HepG2 (cell line): Measurements from ENCODE around the gene TCF3. TPM values are rescaled to one million over a fixed set of nuclear protein-coding genes. Genes with fewer than 3 reads are reported as not detected.

Source experiments
- DMAP1 ChIP-seq: IDR thresholded peaks from 2 replicates; pipeline ENCODE4 v1.6.1; 2016
- FOXC1 ChIP-seq: sonication (generic); formaldehyde crosslinking; IDR thresholded peaks from 2 replicates; pipeline ENCODE4 v1.8.0; 2022; ENCODE audit warnings: mild to moderate bottlenecking, missing genetic modification reagents, borderline replicate concordance
- IKZF4 ChIP-seq: sonication (generic); formaldehyde crosslinking; IDR thresholded peaks from 2 replicates; pipeline ENCODE4 v1.5.1; 2020; ENCODE audit warnings: borderline replicate concordance, mild to moderate bottlenecking, low read depth, missing genetic modification reagents; ENCODE audit errors: not compliant biosample characterization
- NR3C1 ChIP-seq: sonication (generic); formaldehyde crosslinking; IDR thresholded peaks from 2 replicates; pipeline ENCODE4 v1.4.0; 2020; ENCODE audit warnings: missing genetic modification reagents
- PHF20 ChIP-seq: sonication (generic); formaldehyde crosslinking; IDR thresholded peaks from 2 replicates; pipeline ENCODE4 v1.5.0; 2020; ENCODE audit warnings: mild to moderate bottlenecking, missing genetic modification reagents
- SIX4 ChIP-seq: sonication (generic); formaldehyde crosslinking; IDR thresholded peaks from 2 replicates; pipeline ENCODE4 v1.4.0; 2020; ENCODE audit warnings: missing genetic modification reagents
- SRY ChIP-seq: sonication (generic); formaldehyde crosslinking; IDR thresholded peaks from 2 replicates; pipeline ENCODE4 v1.8.0; 2022; ENCODE audit warnings: mild to moderate bottlenecking, missing genetic modification reagents
- YY1 ChIP-seq: IDR thresholded peaks from 2 replicates; pipeline ENCODE4 v1.6.1; 2011; ENCODE audit warnings: low read length, low read depth, moderate library complexity, mild to moderate bottlenecking; ENCODE audit not compliant: insufficient read depth, insufficient replicate concordance
- ZIK1 ChIP-seq: sonication (generic); formaldehyde crosslinking; IDR thresholded peaks from 2 replicates; pipeline ENCODE4 v1.5.0; 2020; ENCODE audit warnings: mild to moderate bottlenecking, low read depth, missing genetic modification reagents, borderline replicate concordance
- ZNF121 ChIP-seq: sonication (generic); formaldehyde crosslinking; IDR thresholded peaks from 2 replicates; pipeline ENCODE4 v1.5.0; 2020; ENCODE audit warnings: mild to moderate bottlenecking, missing genetic modification reagents
- ZNF18 ChIP-seq: sonication (generic); formaldehyde crosslinking; IDR thresholded peaks from 2 replicates; pipeline ENCODE4 v1.8.0; 2022; ENCODE audit warnings: mild to moderate bottlenecking, missing genetic modification reagents; ENCODE audit not compliant: insufficient replicate concordance
- ZNF335 ChIP-seq: sonication (generic); formaldehyde crosslinking; IDR thresholded peaks from 2 replicates; pipeline ENCODE4 v1.4.0; 2020; ENCODE audit warnings: missing genetic modification reagents
- ZNF337 ChIP-seq: sonication (generic); formaldehyde crosslinking; IDR thresholded peaks from 2 replicates; pipeline ENCODE4 v1.5.1; 2020; ENCODE audit warnings: missing genetic modification reagents, low read depth, mild to moderate bottlenecking, borderline replicate concordance
- ZNF33B ChIP-seq: sonication (generic); formaldehyde crosslinking; IDR thresholded peaks from 2 replicates; pipeline ENCODE4 v1.5.1; 2020; ENCODE audit warnings: mild to moderate bottlenecking, missing genetic modification reagents
- ZNF460 ChIP-seq: sonication (generic); formaldehyde crosslinking; IDR thresholded peaks from 2 replicates; pipeline ENCODE4 v1.5.1; 2020; ENCODE audit warnings: missing genetic modification reagents, mild to moderate bottlenecking, borderline replicate concordance
- ZNF496 ChIP-seq: sonication (generic); formaldehyde crosslinking; IDR thresholded peaks from 2 replicates; pipeline ENCODE4 v1.8.1; 2023; ENCODE audit warnings: mild to moderate bottlenecking, moderate library complexity, missing genetic modification reagents; ENCODE audit not compliant: insufficient replicate concordance
- ZNF576 ChIP-seq: sonication (generic); formaldehyde crosslinking; IDR thresholded peaks from 2 replicates; pipeline ENCODE4 v1.4.0; 2020; ENCODE audit warnings: mild to moderate bottlenecking, missing genetic modification reagents
- ZNF672 ChIP-seq: sonication (generic); formaldehyde crosslinking; IDR thresholded peaks from 2 replicates; pipeline ENCODE4 v1.8.1; 2022; ENCODE audit warnings: missing genetic modification reagents
- ZNF724P ChIP-seq: sonication (generic); formaldehyde crosslinking; IDR thresholded peaks from 2 replicates; pipeline ENCODE4 v1.8.0; 2022; ENCODE audit warnings: missing genetic modification reagents, borderline replicate concordance
- polyA plus RNA-seq, 8 experiments: library from polyadenylated mRNA; depleted of rRNA in 3 of 8; stranded (reverse) in 7 of 8; unstranded in 1 of 8; fragments of >200 nt; fragmentation: Illumina TruSeq in 4 of 8; extraction: Trizol in 4 of 8; gene quantifications; 2 replicates each; pipeline versions ENCODE4 v1.2.1 to v1.2.3, GENCODE V29; 2011 to 2016; ENCODE audit warnings: low read depth in 4 of 8, missing spikeins in 1 of 8, mixed read lengths in 1 of 8; ENCODE audit not compliant: insufficient read depth in 1 of 8
- total RNA-seq, 5 experiments: library from RNA; depleted of rRNA; stranded (reverse); fragments of >200 nt; fragmentation: Illumina TruSeq; extraction: Trizol; gene quantifications; 2 replicates each; pipeline ENCODE4 v1.2.3, GENCODE V29; 2016; ENCODE audit warnings: low read depth in 1 of 5
- TF ChIP-seq, protein P1 (sequence below): IDR thresholded peaks from 2 replicates; pipeline ENCODE4 v1.6.1; 2016; ENCODE audit warnings: control low read depth
- TF ChIP-seq, protein P2 (sequence below): sonication (generic); formaldehyde crosslinking; IDR thresholded peaks from 2 replicates; pipeline ENCODE4 v1.8.0; 2023; ENCODE audit warnings: mild to moderate bottlenecking, missing genetic modification reagents
- TF ChIP-seq, protein P3 (sequence below), 2 experiments: sonication (generic) in 1 of 2; formaldehyde crosslinking in 1 of 2; IDR thresholded peaks; 2 replicates each; pipeline versions ENCODE4 v1.5.1 to v1.6.1; 2011 to 2020; ENCODE audit warnings: borderline replicate concordance in 1 of 2, low read depth in 1 of 2, low read length in 1 of 2, mild to moderate bottlenecking in 1 of 2, missing genetic modification reagents in 1 of 2, moderate library complexity in 1 of 2

Gene TCF3
- total and polyA plus RNA-seq, 2 of the 13 experiments (the other 11 are each of a cell fraction or from before 2014, with no cell fraction given) = 51.4 to 53.2 TPM

GRCh38 chr19:1652471-1653299 is at the start of gene TCF3 (continued):
- TF ChIP-seq FOXC1 (peak; percentile 42; the same call in 1 of the 2 replicates), SIX4 (CRISPR knock-in tag) (no peak), ZNF724P (CRISPR knock-in tag) (no peak), ZNF576 (no peak), YY1 (peak; percentile 47), SRY (CRISPR knock-in tag) (0 out of 2 replicates have a peak, but pooled peaks have one; percentile 33), NR3C1 (CRISPR knock-in tag) (no peak), PHF20 (CRISPR knock-in tag) (peak; percentile 57), ZNF335 (CRISPR knock-in tag) (0 out of 2 replicates have a peak, but pooled peaks have one; percentile 44), ZIK1 (CRISPR knock-in tag) (no peak), IKZF4 (CRISPR knock-in tag) (peak; percentile 45), ZNF672 (no peak), ZNF18 (CRISPR knock-in tag) (no peak), ZNF496 (CRISPR knock-in tag) (no peak), DMAP1 (CRISPR knock-in tag) (peak; percentile 84), ZNF33B (no peak), ZNF460 (CRISPR knock-in tag) (no peak), ZNF121 (CRISPR knock-in tag) (no peak), ZNF337 (CRISPR knock-in tag) (no peak)
- TF ChIP-seq, protein P1, sequence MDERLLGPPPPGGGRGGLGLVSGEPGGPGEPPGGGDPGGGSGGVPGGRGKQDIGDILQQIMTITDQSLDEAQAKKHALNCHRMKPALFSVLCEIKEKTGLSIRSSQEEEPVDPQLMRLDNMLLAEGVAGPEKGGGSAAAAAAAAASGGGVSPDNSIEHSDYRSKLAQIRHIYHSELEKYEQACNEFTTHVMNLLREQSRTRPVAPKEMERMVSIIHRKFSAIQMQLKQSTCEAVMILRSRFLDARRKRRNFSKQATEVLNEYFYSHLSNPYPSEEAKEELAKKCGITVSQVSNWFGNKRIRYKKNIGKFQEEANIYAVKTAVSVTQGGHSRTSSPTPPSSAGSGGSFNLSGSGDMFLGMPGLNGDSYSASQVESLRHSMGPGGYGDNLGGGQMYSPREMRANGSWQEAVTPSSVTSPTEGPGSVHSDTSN = peak; percentile 99
- TF ChIP-seq, protein P2, sequence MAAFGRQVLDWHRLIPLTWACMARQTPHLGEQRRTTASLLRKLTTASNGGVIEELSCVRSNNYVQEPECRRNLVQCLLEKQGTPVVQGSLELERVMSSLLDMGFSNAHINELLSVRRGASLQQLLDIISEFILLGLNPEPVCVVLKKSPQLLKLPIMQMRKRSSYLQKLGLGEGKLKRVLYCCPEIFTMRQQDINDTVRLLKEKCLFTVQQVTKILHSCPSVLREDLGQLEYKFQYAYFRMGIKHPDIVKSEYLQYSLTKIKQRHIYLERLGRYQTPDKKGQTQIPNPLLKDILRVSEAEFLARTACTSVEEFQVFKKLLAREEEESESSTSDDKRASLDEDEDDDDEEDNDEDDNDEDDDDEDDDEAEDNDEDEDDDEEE (CRISPR knock-in tag) = no peak
- TF ChIP-seq, protein P3, sequence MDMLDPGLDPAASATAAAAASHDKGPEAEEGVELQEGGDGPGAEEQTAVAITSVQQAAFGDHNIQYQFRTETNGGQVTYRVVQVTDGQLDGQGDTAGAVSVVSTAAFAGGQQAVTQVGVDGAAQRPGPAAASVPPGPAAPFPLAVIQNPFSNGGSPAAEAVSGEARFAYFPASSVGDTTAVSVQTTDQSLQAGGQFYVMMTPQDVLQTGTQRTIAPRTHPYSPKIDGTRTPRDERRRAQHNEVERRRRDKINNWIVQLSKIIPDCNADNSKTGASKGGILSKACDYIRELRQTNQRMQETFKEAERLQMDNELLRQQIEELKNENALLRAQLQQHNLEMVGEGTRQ (IDR thresholded peaks at IDR 0.05; ENCODE audit: low read depth, low read length) = no peak
- TF ChIP-seq, protein P3 (CRISPR knock-in tag; IDR thresholded peaks at IDR 0.05; ENCODE audit: borderline replicate concordance) = no peak
